ENCODE results near the gene SPDYE6.

GRCh38 chr7:102305414-102306268 lies 50.6 kb downstream of the SPDYE6 start:
- no peak for TF ChIP-seq CTCF (IDR thresholded peaks at IDR 0.05)
- no peak for TF ChIP-seq JUND (IDR thresholded peaks at IDR 0.05)
- no peak for TF ChIP-seq RFX5 (IDR thresholded peaks at IDR 0.05; ENCODE audit: low read length)
- no peak for TF ChIP-seq POLR2AphosphoS5 (IDR thresholded peaks at IDR 0.05; ENCODE audit: low read depth, low read length)
- TF ChIP-seq ZBTB33 (IDR thresholded peaks at IDR 0.05; ENCODE audit: borderline replicate concordance, low read depth): no peak

Data from SK-N-SH (cell line).